Calu3 (cell line): ENCODE measurements around the gene CHMP2A. TPM values are rescaled to one million over a fixed set of nuclear protein-coding genes. Genes with fewer than 3 reads are reported as not detected.
A peak's percentile ranks its signal among the peaks of the same experiment; 100 is the strongest.

Experiments
- BruUV-seq: library from RNA; stranded (reverse); fragments of 400-500 nt; replicated peaks from 2 replicates; lab custom pipeline; 2021; lab: Mats Ljungman, UMichigan
- CTCF ChIA-PET: fragments of 300-600 bp; sonication (Branson Sonifier 250); formaldehyde crosslinking; loops from one replicate; lab custom pipeline; 2022; ENCODE audit warnings: antibody characterized with exemption; lab: Charles Lee
- DNase-seq: peaks from one replicate; pipeline ENCODE4 v3.0.0; 2022
- H3K27ac Mint-ChIP-seq: one replicate; pipeline ENCODE4 v1.8.0; 2022; ENCODE audit warnings: mixed read lengths; ENCODE audit not compliant: unreplicated experiment
- H3K27me3 Mint-ChIP-seq: one replicate; pipeline ENCODE4 v1.8.0; 2022; ENCODE audit warnings: mixed read lengths; ENCODE audit not compliant: unreplicated experiment
- H3K36me3 Mint-ChIP-seq: one replicate; pipeline ENCODE4 v1.8.0; 2022; ENCODE audit warnings: mild to moderate bottlenecking, moderate library complexity, mixed read lengths; ENCODE audit not compliant: insufficient read depth, unreplicated experiment
- H3K4me1 Mint-ChIP-seq: one replicate; pipeline ENCODE4 v1.8.0; 2022; ENCODE audit warnings: mild to moderate bottlenecking, low read depth, mixed read lengths; ENCODE audit not compliant: unreplicated experiment
- H3K4me3 Mint-ChIP-seq: one replicate; pipeline ENCODE4 v1.8.0; 2022; ENCODE audit warnings: mild to moderate bottlenecking, low read depth, moderate library complexity, mixed read lengths; ENCODE audit not compliant: unreplicated experiment
- H3K9me3 Mint-ChIP-seq: one replicate; pipeline ENCODE4 v1.8.0; 2022; ENCODE audit warnings: low read depth, mixed read lengths; ENCODE audit not compliant: unreplicated experiment
- intact Hi-C: fragments of 100-400 bp; cut with micrococcal nuclease; formaldehyde crosslinking; loops from one replicate; pipeline ENCODE4 v1.10.0; 2022; ENCODE audit not compliant: unreplicated experiment
- total RNA-seq: library from RNA; stranded (reverse); gene quantifications from 2 replicates; pipeline ENCODE4 v1.2.3, GENCODE V29; 2022
- TF ChIP-seq, protein P1 (sequence below): fragments of 200-600 bp; IDR thresholded peaks from one replicate; pipeline ENCODE4 v1.8.0; 2022; ENCODE audit warnings: antibody characterized with exemption; ENCODE audit not compliant: unreplicated experiment

CHMP2A gene
- total RNA-seq, 1 experiment from 2014 or later, result 168 TPM

DNA sequence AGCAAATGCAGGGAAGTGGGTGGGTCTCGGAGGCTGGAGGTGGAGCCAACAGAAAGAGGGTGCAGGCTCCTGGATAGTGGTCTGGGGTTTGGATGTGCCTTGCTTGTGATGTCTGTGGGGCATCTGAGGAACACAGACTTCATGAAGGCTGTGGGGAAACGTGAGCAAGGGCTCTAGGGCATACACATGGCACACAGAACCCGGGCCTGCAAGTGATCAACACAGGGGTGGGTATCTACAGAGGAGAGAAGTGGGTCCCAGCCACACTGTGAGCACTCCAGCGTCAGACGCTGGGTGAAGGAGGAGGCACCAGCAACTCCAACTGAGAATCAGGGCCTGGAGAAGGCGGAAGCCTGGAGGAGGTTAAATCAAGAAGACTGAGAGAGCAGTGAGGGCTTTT, 8.9 kb upstream of the CHMP2A start:
- H3K9me3 Mint-ChIP-seq, result no peaks in the 10 kb centered on the region
- BruUV-seq, result no TSS peak
- peak overlapping the region; percentile 82 for H3K4me3 Mint-ChIP-seq
- H3K27ac Mint-ChIP-seq, result peak overlapping the region; percentile 26
- H3K36me3 Mint-ChIP-seq, result peaks cover 71% of the 10 kb centered on the region
- H3K27me3 Mint-ChIP-seq, result peaks cover 35% of the 10 kb centered on the region
- DNase-seq, result no peak
- intact Hi-C loops, result no loop called here
- TF ChIP-seq, protein P1, sequence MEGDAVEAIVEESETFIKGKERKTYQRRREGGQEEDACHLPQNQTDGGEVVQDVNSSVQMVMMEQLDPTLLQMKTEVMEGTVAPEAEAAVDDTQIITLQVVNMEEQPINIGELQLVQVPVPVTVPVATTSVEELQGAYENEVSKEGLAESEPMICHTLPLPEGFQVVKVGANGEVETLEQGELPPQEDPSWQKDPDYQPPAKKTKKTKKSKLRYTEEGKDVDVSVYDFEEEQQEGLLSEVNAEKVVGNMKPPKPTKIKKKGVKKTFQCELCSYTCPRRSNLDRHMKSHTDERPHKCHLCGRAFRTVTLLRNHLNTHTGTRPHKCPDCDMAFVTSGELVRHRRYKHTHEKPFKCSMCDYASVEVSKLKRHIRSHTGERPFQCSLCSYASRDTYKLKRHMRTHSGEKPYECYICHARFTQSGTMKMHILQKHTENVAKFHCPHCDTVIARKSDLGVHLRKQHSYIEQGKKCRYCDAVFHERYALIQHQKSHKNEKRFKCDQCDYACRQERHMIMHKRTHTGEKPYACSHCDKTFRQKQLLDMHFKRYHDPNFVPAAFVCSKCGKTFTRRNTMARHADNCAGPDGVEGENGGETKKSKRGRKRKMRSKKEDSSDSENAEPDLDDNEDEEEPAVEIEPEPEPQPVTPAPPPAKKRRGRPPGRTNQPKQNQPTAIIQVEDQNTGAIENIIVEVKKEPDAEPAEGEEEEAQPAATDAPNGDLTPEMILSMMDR, result no peak
- H3K4me1 Mint-ChIP-seq, result peaks cover 10% of the 10 kb centered on the region
- CTCF ChIA-PET, result no interaction called here

DNA sequence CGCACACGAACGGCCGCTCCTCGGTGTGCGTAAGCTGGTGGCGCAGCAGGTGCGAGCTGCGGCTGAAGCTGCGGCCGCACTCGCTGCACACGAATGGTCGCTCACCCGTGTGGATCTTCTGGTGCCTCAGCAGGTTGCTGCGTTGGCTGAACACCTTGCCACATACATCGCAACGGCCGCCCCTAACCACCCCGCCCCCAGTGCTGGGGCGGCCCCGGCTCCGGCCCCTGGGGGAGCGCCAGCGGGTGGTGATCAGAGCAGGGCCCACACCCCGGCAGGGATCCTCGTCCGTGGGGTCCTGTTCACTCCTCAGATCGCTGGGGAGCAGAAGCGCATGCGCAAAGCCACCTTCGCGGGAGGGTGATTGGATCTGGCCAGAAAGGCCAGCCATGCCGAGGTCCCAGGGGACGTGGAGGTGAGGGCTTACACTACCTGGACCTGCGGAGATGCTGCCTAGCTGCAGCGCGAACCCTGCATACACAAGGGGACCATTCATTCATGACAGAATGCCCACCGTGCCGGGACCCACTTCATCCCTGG, 8.2 kb upstream of the CHMP2A start:
- TF ChIP-seq, protein P1, result no peak
- no TSS peak for BruUV-seq
- Mint-ChIP-seq H3K4me1 (peaks cover 10% of the 10 kb centered on the region), H3K27me3 (peaks cover 35% of the 10 kb centered on the region), H3K27ac (peak overlapping the region; percentile 26), H3K9me3 (no peaks in the 10 kb centered on the region), H3K36me3 (peaks cover 76% of the 10 kb centered on the region), H3K4me3 (peak overlapping the region; percentile 82)
- intact Hi-C loops, result no loop called here
- CTCF ChIA-PET, result interaction anchor here (0.9 to 1.1 kb wide), 2 partner anchors 10 to 44 kb away, joined by 7 read pairs; partner anchors contain the start of gene ZBTB45
- no peak for DNase-seq

- no TSS peak for BruUV-seq
- intact Hi-C loops, result no loop called here
- peaks cover 35% of the 10 kb centered on the region for H3K27me3 Mint-ChIP-seq
- peaks cover 83% of the 10 kb centered on the region for H3K36me3 Mint-ChIP-seq
- CTCF ChIA-PET, result interaction anchor here (0.9 to 1.1 kb wide), 2 partner anchors 10 to 43 kb away, joined by 7 read pairs; partner anchors contain the start of gene ZBTB45
- H3K4me1 Mint-ChIP-seq, result peaks cover 12% of the 10 kb centered on the region
- H3K4me3 Mint-ChIP-seq, result peak overlapping the region; percentile 82
- peak; percentile 56 for DNase-seq
- peak overlapping the region; percentile 93 for H3K27ac Mint-ChIP-seq
- TF ChIP-seq, protein P1, result no peak
- H3K9me3 Mint-ChIP-seq, result no peaks in the 10 kb centered on the region
These were observed 7.5 kb upstream of the CHMP2A start for GRCh38 chr19:58562122-58563033.

- DNase-seq, result no peak
- Mint-ChIP-seq H3K4me1 (peaks cover 21% of the 10 kb centered on the region), H3K27me3 (peaks cover 35% of the 10 kb centered on the region), H3K4me3 (peak overlapping the region; percentile 82), H3K27ac (peak overlapping the region; percentile 93), H3K36me3 (peaks cover 92% of the 10 kb centered on the region), H3K9me3 (no peaks in the 10 kb centered on the region)
- TF ChIP-seq, protein P1, result no peak
- intact Hi-C loops, result no loop called here
- CTCF ChIA-PET, result interaction anchor here (0.5 kb wide), 1 partner anchor 15 kb away, joined by 8 read pairs; no protein-coding TSS in a partner anchor
- no TSS peak for BruUV-seq
These were observed 6.6 kb upstream of the CHMP2A start for GRCh38 chr19:58561373-58562121.
